HS-5 (cell line): ENCODE measurements around the gene SLC35G3.
"Not testable (repeated sequence)": the region's sequence is repeated elsewhere in the genome, so short reads cannot be mapped to it uniquely, and the experiment has no call there.

Source experiments
- DNase-seq: peaks from one replicate; pipeline ENCODE4 v3.0.0-alpha.2; 2012; ENCODE audit warnings: low read depth

SLC35G3 gene

GRCh38 chr17:35210741-35211140 lies 16.5 kb upstream of the SLC35G3 start:
- no peak for DNase-seq

DNA sequence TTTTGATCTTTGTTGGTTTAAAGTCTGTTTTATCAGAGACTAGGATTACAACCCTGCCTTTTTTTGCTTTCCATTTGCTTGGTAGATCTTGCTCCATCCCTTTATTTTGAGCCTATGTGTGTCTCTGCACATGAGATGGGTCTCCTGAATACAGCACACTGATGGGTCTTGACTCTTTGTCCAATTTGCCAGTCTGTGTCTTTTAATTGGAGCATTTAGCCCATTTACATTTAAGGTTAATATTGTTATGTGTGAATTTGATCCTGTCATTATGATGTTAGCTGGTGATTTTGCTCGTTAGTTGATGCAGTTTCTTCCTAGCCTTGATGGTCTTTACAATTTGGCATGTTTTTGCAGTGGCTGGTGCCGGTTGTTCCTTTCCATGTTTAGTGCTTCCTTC lies 8.4 kb upstream of the SLC35G3 start:
- DNase-seq = not testable (repeated sequence)

DNA sequence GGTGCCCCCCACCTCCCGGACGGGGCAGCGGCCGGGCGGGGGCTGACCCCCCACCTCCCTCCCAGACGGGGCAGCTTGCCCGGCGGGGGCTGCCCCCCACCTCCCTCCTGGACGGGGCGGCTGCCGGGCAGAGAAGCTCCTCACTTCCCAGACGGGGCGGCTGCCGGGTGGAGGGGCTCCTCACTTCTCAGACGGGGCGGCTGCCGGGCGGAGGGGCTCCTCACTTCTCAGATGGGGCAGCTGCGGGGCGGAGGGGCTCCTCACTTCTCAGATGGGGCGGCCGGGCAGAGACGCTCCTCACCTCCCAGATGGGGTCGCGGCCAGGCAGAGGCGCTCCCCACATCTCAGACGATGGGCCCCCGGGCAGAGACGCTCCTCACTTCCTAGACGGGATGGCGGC lies 869 bp upstream of the SLC35G3 start:
- not testable (repeated sequence) for DNase-seq

DNA sequence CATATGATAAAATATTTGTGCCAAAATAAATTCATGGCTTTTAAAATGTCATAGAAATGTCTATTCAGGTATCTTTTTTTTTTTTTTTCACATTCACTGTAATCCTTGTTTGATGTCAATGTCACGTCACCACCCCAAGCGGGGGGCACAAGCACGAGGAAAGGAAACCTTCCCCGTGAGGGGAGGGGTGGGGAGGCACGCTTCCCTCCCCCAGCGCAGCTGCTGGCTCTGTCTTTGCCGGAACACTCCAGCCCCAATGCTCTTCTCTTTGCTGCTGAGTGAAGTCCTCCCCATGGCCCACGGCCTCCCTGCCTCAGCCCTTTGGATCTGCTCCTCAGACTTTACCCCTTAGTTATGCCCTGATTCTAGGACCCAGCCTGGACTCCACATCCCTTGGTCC lies 1.5 kb downstream of the SLC35G3 start:
- no peak for DNase-seq

DNA sequence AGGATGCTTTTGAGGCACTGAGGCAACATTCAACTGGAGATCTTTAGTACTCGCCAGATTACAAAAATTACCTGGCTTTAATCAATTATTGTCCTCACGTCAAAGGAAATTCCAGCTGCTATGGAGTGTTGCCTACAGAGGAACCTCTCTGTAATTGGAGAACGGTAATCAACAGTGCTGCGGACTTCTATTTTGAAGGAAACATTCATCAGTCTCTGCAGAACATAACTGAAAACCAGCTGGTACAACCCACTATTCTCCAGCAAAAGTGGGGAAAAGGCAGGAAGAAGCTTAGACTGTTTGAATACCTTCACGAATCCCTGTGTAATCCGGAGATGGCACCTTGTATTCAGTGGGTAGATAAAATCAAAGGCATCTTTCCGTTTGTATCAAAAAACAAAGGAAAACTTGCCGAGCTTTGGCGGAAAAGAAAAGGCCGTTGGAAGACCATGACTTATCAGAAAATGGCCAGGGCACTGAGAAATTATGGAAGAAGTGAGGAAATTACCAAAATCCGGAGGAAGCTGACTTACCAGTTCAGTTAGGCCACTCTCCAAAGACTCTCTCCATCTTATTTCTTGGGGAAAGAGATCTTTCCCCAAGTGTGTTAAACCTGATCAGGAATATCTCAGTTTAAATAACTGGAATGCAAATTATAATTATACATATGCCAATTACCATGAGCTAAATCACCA lies 3.0 kb downstream of the SLC35G3 start:
- DNase-seq = no peak

- DNase-seq = no peak
Measured at GRCh38 chr17:35189291-35189690, 4.9 kb downstream of the SLC35G3 start.

DNA sequence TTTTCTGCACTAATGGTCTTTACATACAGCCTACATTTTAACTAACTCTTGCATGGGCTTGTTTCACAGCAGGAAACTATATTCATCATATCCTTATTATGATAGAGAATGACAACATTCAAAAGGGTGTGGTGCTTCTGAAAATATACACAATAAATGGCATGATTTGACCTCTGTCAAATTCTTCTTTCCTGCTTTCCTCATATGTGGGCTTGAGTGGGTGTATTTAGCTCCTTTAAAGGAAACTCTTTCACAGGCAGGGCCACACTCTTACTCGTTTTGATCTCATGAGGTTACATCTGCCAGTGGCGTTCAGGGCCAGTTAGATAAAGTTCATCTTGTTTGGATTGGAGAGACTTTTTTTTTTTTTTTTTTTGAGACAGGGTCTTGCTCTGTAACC lies 6.1 kb downstream of the SLC35G3 start:
- DNase-seq = no peak

GRCh38 chr17:35187481-35187880 lies 6.7 kb downstream of the SLC35G3 start:
- no peak for DNase-seq

DNA sequence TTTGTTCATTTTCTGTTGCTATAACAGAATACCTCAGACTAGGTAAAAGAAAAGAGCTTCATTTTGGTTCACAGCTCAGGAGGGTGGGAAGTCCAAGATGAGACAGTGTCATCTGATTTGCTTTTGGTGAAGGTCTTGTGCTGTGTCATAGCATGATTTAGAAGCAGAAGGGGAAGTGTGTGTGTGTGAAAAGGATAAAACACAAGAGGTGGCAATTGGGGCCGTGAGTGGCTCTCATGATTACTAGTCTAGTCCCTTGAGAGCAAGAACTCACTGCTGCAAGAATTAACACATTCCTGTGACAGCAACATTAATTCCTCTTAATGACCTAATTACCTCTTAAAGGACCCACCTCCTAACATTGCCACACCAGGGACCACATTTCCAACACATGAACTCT lies 8.3 kb downstream of the SLC35G3 start:
- DNase-seq = no peak

DNA sequence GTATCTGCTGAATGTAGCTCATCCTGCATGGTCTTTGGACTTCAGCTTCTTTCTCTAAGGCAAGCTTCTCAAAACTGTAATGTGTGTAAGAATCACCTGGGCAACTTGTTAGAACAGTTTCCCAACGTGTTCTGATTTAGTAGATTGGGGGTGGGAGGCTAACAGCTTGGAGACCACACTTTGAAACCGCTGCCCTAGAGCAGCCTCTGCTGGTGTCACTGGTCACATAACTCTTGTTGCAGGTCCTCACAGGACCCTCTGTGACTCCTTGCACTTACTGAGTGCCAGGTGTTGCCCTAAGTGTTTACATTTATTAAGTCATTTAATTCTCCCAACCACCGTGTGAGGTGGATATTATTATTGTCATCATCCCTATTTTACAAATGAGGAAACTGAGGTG lies 9.9 kb downstream of the SLC35G3 start:
- DNase-seq = no peak

DNA sequence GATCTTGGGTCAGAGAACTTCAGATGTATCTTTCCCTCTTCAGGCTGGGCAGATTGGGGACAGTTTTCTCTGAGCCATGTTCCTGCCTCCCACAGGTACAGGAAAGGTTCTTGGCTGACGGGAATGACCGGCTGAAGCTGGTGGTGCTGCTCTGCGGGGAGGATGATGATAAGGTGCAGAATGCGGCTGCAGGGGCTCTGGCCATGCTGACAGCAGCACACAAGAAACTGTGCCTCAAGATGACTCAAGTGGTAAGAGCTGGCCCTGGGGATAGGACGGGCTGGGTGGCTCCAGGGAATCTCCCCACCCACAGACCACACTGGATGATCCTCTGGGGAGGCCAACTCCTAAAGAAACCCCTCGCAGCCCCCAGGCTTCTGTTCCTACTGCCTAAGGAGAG lies 10.9 kb downstream of the SLC35G3 start:
- DNase-seq = no peak

DNA sequence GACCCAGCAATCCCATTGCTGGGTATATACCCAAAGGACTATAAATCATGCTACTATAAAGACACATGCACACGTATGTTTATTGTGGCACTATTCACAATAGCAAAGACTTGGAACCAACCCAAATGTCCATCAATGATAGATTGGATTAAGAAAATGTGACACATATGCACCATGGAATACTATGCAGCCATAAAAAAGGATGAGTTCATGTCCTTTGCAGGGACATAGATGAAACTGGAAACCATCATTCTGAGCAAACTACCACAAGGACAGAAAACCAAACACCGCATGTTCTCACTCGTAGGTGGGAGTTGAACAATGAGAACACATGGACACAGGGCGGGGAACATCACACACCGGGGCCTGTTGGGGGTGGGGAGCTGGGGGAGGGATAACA lies 14.8 kb downstream of the SLC35G3 start:
- not testable (repeated sequence) for DNase-seq

GRCh38 chr17:35176897-35177296 lies 17.3 kb downstream of the SLC35G3 start:
- DNase-seq = no peak

- no peak for DNase-seq
Measured at GRCh38 chr17:35175638-35176415, 18.4 kb downstream of the SLC35G3 start.

DNA sequence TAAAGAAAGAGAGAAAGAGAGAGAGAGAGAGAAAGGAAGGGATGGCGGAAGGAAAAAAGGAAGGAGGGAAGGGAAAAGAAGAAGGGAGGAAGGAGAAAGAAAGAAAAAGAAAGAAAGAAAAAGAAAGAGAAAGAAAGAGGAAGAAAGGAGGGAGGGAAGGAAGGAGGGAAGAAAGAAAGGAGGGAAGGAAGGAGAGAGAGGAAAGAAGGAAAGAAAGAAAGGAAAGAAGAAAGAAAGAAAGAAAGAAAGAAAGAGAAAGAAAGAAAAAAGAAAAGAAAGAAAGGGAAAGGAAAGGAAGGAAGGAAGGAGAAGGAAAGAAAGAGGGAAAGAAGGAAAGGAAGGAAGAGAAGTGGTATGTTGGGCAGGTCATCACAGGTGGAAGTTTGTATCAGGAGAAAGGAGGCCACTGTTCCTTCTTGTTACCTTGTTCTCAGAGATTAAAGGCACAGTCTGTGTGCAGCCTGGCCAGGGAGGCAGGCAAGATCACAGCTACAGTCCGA lies 19.3 kb downstream of the SLC35G3 start:
- DNase-seq = no peak

GRCh38 chr17:35172321-35172720 lies 21.9 kb downstream of the SLC35G3 start:
- DNase-seq = not testable (repeated sequence)

DNA sequence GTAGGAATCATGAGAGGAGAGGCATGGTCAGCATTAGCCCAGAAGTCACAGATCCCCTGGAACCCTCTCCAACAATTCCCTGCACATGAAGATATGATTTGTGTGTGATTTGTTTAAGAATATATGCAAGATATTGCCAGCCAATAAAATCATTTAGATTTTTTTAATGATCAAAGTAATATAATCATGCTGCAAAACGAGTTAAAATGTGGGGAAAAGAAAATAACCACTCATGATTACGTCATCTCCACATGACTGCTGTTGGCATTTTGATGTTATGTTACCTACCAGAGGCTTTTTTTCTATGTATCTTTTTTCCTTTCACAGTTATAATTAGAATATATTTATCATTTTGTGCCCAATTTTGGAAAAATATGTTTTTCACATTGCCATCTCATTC lies 22.4 kb downstream of the SLC35G3 start:
- DNase-seq = peak; percentile 15

DNA sequence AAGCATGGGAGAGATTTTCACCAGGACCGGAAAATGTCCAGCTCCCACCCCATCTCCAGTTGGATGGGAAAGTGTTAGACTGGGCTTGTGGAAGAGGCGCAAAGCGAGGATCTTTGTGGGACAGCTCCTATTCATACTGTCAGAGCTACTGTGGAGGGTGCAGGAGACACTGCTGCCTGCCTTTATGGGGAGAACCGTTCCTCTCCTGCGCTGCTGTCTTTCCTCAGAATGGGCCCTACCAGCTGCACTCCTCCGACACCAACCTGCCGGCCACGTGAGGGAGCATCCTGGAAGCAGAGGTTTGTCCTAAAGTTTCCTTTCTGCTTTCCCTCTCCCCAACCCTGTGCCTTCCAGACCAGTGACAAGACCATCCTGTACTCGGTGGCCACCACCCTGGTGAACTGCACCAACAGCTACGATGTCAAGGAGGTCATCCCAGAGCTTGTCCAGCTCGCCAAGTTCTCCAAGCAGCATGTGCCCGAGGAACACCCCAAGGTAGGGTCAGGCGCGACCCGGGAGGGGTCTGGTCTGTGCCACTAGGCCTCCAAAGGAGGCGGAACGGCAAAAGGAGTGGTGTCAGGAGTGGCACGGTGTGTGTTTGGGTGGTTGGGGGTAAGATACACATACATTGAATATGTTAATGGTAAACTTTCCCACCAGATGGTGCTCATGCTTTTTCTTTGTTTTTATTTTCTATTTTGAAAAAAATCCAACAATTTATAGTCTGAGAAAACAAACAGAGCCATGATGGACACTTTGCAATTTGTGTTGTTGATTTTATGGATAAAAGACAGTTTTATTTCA lies 23.0 kb downstream of the SLC35G3 start:
- DNase-seq = peak; percentile 10

DNA sequence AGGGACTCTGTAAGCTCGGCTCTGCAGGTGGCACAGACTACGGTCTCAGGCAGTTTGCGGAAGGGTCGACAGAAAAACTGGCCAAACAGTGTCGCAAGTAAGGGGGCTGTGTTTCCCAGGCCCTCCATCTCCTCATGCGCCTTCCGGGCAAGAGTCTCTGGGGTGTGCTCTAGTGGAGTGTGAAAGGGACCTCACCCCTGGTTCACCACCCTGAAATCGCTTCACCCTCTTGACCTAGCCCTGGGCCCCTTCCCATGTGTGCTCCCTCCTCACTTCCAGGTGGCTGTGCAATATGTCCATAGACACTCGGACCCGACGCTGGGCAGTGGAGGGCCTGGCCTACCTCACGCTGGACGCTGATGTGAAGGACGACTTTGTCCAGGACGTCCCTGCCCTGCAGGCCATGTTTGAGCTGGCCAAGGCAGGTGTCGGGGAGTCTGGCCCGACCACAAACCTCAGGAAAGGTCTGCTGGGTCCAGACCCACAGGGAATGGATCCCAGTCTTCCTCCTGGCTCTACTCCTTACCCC lies 24.3 kb downstream of the SLC35G3 start:
- no peak for DNase-seq

- peak; percentile 16 for DNase-seq
Measured at GRCh38 chr17:35167666-35168065, 26.5 kb downstream of the SLC35G3 start.

DNA sequence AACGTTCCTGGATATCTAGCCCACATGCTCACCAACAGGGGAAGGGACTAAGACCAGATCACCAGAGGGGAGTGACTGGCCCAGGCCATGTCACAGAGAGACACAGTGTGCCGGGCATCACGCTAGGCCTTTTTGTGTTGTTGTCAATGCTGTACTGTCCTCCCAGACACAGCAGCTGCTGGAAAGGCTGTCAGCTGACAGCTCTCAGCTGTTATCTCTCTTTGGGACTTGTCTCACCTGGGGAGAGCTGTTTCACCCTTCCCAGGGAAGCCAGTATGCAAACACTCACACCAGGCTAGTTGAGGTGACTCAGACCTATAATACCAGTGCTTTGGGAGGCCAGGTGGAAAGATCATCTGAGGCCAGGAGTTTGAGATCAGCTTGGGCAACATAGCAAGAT lies 27.1 kb downstream of the SLC35G3 start:
- DNase-seq = no peak

- no peak for DNase-seq
Measured at GRCh38 chr17:35166526-35166925, 27.7 kb downstream of the SLC35G3 start.
